ENCODE results near the gene VDAC2.

- TF ChIP-seq CTCF (tag by site-specific recombination; IDR thresholded peaks at IDR 0.05) (no peak), SCRT2 (tag by site-specific recombination; IDR thresholded peaks at IDR 0.05) (no peak), ZNF140 (tag by site-specific recombination; IDR thresholded peaks at IDR 0.05) (no peak), ZNF777 (tag by site-specific recombination; IDR thresholded peaks at IDR 0.05; ENCODE audit: borderline replicate concordance) (no peak), ZNF76 (tag by site-specific recombination; IDR thresholded peaks at IDR 0.05; ENCODE audit: borderline replicate concordance, low read depth) (no peak), ZNF302 (tag by site-specific recombination; IDR thresholded peaks at IDR 0.05; ENCODE audit: low read depth) (no peak), ZNF391 (tag by site-specific recombination; IDR thresholded peaks at IDR 0.05; ENCODE audit: borderline replicate concordance, low read depth) (no peak), RBAK (tag by site-specific recombination; IDR thresholded peaks at IDR 0.05) (no peak), ZBTB8A (tag by site-specific recombination; IDR thresholded peaks at IDR 0.05) (no peak), ZEB2 (tag by site-specific recombination; IDR thresholded peaks at IDR 0.05) (no peak), ZBTB21 (tag by site-specific recombination; IDR thresholded peaks at IDR 0.05) (no peak), ZNF239 (tag by site-specific recombination; IDR thresholded peaks at IDR 0.05) (no peak), ZBTB11 (tag by site-specific recombination; conservative IDR thresholded peaks at IDR 0.05; ENCODE audit: low read depth) (no peak), FEZF1 (tag by site-specific recombination; IDR thresholded peaks at IDR 0.05) (no peak)
Observed at GRCh38 chr10:75233444-75234016, 22.9 kb downstream of the VDAC2 start.
